Stimulated activated CD8-positive, alpha-beta memory T cell treated with anti-CD3 and anti-CD28 coated beads, Interleukin-7, amount 100 ng/mL, for 48 hours (primary cell): ENCODE measurements around the gene VPS4B.
A peak's percentile ranks its signal among the peaks of the same experiment; 100 is the strongest.
"Not testable (repeated sequence)": the region's sequence is repeated elsewhere in the genome, so short reads cannot be mapped to it uniquely, and the experiment has no call there.

Experiments
- DNase-seq, 2 donors: peaks; one replicate each; pipeline ENCODE4 v3.0.0-alpha.2; 2020; ENCODE audit warnings: low read depth in 1 of 2; ENCODE audit errors: extremely low read depth in 1 of 2

VPS4B gene

GRCh38 chr18:63422087-63422863, at the start of gene VPS4B:
Gene VPS4B (minus strand): TSS chr18:63422476. CDS start chr18:63422259, 217 bp downstream.
- DNase-seq: peak; percentile 99

- DNase-seq: no peak
These were observed 48.5 kb upstream of the VPS4B start for GRCh38 chr18:63470751-63471150.

DNA sequence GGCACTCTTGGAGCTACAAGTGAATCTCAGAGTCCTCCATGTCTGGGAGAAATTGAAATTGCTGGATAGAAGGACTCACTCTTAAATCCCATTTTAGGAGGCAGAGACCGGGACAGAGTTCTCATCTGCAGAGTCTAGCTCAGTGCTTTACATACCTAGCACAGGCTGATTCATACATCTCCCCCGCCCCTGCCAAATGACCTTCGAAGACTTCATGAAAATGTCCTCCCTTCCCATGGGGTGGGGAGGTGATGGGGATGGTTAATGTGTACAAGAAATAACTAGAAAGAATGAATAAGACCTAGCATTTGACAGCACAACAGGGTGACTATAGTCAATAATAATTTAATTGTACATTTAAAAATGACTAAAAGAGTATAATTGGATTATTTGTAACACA, 46.3 kb upstream of the VPS4B start:
- no peak for DNase-seq

DNA sequence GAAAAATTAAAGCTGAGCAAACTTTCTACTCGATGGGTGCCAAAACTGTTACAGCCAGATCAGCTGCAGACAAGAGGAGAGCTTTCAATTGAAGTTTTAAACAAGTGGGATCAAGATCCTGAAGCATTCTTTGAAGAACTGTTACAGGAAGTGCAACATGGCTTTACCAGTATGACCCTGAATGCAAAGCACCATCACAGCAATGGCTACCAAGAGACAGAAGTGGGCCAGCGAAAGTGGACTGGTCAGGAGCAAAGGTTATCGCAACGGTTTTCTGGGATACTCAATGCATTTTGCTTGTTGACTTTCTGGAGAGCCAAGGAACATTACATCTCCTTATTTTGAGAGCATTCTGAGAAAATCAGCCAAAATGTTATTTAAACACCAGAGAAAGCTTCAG, 45.4 kb upstream of the VPS4B start:
- no peak for DNase-seq

GRCh38 chr18:63465059-63465458, 42.8 kb upstream of the VPS4B start:
- DNase-seq: peak in 1 of 2 donors; percentile 4

DNA sequence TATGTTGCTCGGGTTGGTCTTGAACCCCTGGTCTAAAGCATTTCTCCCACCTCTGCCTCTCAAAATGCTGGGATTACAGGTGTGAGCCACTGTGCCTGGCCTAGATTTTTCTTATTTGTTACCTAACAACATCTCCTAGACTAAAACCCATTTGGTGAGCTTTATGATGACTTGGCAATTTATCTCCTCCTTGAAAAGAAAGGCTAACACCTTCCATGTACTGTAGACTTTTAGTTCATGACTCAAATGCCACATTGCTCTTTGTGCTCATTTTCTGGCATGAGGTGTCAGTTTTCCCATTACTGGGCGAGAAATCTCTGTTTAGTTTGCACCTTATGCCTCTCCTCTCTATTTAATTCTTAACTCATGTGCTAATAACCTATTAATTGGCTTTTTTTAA, 42.2 kb upstream of the VPS4B start:
- DNase-seq: no peak

- DNase-seq: no peak
These were observed 38.1 kb upstream of the VPS4B start for GRCh38 chr18:63460414-63460813.

GRCh38 chr18:63457977-63458376, 35.7 kb upstream of the VPS4B start:
- DNase-seq: no peak

- DNase-seq: no peak
These were observed 32.2 kb upstream of the VPS4B start for GRCh38 chr18:63454497-63454896.

DNA sequence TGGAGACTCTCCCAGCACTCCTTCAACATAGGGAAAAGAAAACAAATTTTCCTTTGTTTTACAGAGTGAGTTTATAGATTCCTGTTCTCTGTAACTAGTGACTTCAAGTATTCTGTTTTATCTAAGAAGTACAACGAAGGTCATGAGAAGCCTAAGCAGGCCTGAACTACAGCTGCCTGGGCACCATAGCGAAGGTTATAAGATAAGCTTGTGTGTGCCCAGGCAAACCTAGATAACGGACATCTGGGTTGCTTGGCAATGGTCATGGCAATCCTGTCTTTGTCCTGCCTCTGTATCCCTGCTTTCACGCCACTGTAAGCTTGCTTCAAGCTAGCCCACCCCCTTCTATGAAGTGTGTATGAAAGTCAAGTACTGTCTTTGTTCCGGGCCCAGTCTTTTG, 30.5 kb upstream of the VPS4B start:
- DNase-seq: not testable (repeated sequence)

DNA sequence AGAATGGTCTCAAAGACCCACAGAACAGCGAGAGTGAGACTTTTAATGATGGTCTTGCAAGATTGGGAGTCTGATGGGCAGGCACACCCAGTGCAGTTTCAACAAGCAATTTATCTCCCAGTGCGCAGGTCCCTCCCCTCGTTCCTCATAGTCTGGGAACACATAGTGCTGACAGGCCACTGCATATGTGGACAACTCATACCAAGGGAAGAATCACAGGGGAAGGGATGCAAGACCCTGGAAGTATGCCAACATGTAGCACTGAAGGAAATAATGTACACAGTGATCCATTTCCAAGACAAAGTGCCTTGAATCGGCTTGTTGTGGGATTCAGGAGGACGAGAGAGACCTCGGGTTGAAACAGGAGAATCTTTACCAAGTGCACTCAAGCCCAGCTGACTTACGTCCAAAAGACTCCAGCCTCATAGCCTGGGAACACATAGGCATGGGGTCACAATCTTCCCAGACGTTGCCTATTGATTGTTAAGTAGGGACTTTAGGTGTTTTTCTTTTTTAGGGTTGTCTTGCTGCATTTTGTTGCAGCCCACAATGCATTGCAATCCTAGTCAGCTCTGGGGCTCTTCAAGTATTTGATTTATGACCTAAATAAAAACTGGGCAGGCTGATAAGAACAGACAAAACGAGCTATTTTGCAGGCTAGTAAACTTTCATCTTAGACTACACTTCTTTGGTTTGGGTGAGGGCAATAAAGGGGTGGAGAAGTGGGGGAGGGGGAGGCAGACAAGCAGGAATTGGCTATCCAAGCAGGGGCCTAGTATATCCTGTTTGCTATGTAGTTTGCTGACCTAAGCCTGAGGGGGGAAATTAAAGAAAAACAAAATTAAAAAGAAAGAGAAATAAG, 29.8 kb upstream of the VPS4B start:
- no peak for DNase-seq

- no peak for DNase-seq
These were observed 27.1 kb upstream of the VPS4B start for GRCh38 chr18:63449426-63449825.

GRCh38 chr18:63447066-63447465, 24.8 kb upstream of the VPS4B start:
- no peak for DNase-seq

- DNase-seq: no peak
These were observed 24.0 kb upstream of the VPS4B start for GRCh38 chr18:63446266-63446665.

DNA sequence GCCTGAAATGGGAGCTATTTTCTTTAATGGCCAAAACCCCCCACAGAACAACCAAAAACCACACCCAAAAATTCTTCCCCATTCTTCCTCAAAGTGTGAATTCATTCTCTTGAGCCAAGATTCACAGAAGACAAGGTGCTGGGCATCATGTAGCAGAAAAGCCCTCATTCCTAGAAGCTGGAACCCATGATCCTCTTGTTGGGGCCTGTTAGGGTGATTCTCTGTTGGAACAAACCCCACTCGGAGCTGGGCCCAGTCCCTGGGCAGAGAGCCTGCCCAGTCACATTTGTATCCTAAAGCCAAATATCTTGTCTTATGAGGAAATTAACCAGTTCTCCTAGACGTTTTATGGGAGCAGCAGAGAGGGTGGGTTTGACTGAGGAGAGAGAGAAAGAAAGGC, 22.8 kb upstream of the VPS4B start:
- DNase-seq: no peak

GRCh38 chr18:63444580-63444979, 22.3 kb upstream of the VPS4B start:
- no peak for DNase-seq

DNA sequence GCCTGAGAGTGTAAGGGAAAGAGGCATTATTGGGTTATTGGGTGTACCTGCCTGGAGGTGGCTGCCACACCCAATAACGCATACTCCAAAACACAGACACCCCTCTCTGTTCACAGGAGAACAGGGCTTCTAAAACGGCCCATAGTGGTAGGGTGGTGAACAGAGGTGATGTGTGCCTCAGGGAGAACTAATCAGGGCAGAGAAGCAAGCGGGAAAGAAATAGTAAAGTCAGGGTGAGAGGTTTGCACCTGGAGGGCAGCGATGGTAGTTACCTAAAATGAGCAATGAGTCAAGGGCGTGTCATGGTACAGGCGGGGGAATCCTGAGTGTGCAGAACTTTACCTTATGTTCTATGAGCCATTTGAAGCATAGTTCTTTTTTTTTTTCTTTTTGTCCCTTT, 21.6 kb upstream of the VPS4B start:
- no peak for DNase-seq

GRCh38 chr18:63440881-63441280, 18.6 kb upstream of the VPS4B start:
- DNase-seq: no peak

- no peak for DNase-seq
These were observed 17.9 kb upstream of the VPS4B start for GRCh38 chr18:63440219-63440618.

DNA sequence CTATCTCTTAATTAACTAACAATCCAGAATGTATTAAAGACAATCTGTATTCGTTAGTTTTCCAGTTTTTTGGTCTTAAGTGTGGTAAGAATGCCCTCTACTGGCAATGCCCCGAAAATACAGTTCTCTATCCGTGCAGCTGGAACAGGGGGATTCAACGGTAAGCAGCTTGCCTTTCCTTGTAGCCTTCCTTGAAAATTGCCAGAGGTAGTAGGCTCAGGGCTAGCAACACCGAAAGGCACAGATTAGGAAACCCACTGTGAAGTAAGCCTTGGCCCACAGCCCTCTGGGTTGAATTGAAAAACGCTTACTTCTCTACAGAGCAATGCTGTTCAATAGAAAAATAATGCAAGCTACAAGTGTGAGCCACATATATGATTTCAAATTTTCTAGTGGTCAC, 17.1 kb upstream of the VPS4B start:
- no peak for DNase-seq

GRCh38 chr18:63438181-63438580, 15.9 kb upstream of the VPS4B start:
- DNase-seq: no peak

DNA sequence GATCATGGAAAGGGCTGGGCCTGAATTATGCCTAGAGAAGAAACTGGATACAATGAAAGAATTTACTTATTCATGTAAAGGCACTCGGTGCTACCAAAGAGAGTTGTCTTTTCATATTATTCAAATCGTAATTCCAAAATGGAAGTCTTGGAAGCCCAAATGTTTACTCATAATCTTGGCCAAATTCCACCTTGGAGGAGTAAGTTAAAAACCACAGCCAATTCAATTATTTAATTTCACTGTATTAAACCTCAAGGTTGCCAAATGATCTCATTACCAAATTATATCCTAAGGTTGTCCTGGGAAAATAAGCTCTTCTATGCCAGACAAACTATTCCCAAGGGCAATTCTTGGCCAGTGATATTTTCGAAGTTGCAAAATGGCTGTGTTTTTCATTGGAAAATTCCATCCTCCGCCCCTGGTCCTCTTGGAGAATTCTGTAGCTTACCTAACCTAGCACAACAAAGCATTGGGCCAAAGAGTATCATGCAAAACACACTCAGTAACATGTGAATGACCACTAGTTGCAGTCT, 11.1 kb upstream of the VPS4B start:
- no peak for DNase-seq
